ENCODE results near the gene LEUTX. TPM values are rescaled to one million over a fixed set of nuclear protein-coding genes. Genes with fewer than 3 reads are reported as not detected.

The LEUTX gene
- not detected for polyA plus RNA-seq

GRCh38 chr19:39778763-39779162, at the start of gene LEUTX:
LEUTX (plus strand) TSS chr19:39778854; CDS start chr19:39778921, 67 bp downstream.
- Mint-ChIP-seq H3K9me3 (no peaks in the 10 kb centered on the region), H3K4me3 (no peak within 1 kb of the TSS), H3K27me3 (ENCODE audit: low read depth in 3 of 3) (peaks cover 2 to 13% (median 5%) of the 10 kb centered on the region in 3 donors), H3K36me3 (no peaks in the 10 kb centered on the region), H3K27ac (no peak within 1 kb of the TSS), H3K4me1 (no peaks in the 10 kb centered on the region)
- DNase-seq = no peak

GRCh38 chr19:39729594-39729993, 49.1 kb upstream of the LEUTX start:
- Mint-ChIP-seq H3K4me3 (no peak overlapping the region), H3K27ac (no peak overlapping the region)

GRCh38 chr19:39731685-39732084, 47.0 kb upstream of the LEUTX start:
- no peak overlapping the region for H3K4me3 Mint-ChIP-seq
- H3K4me1 Mint-ChIP-seq = no peaks in the 10 kb centered on the region
- peaks cover 0 to 9% (median 2%) of the 10 kb centered on the region in 3 donors for H3K27me3 Mint-ChIP-seq (ENCODE audit: low read depth in 3 of 3)
- no peaks in the 10 kb centered on the region for H3K36me3 Mint-ChIP-seq
- peaks cover 0 to 2% (median 0%) of the 10 kb centered on the region in 6 donors for H3K9me3 Mint-ChIP-seq
- DNase-seq = no peak
- H3K27ac Mint-ChIP-seq = no peak overlapping the region

More at GRCh38 chr19:39729594-39729993, 49.1 kb upstream of the LEUTX start:
- H3K4me1 Mint-ChIP-seq = no peaks in the 10 kb centered on the region
- peaks cover 0 to 2% (median 0%) of the 10 kb centered on the region in 6 donors for H3K9me3 Mint-ChIP-seq
- H3K36me3 Mint-ChIP-seq = no peaks in the 10 kb centered on the region
- DNase-seq = no peak
- peaks cover 0 to 12% (median 4%) of the 10 kb centered on the region in 3 donors for H3K27me3 Mint-ChIP-seq (ENCODE audit: low read depth in 3 of 3)

- DNase-seq = no peak
- H3K36me3 Mint-ChIP-seq = no peaks in the 10 kb centered on the region
- no peaks in the 10 kb centered on the region for H3K4me1 Mint-ChIP-seq
- peaks cover 0 to 6% (median 2%) of the 10 kb centered on the region in 3 donors for H3K27me3 Mint-ChIP-seq (ENCODE audit: low read depth in 3 of 3)
- no peak overlapping the region for H3K4me3 Mint-ChIP-seq
- peaks cover 0 to 2% (median 0%) of the 10 kb centered on the region in 6 donors for H3K9me3 Mint-ChIP-seq
- H3K27ac Mint-ChIP-seq = no peak overlapping the region
Observed at GRCh38 chr19:39733841-39734240, 44.8 kb upstream of the LEUTX start.

- Mint-ChIP-seq H3K27ac (no peak overlapping the region), H3K4me1 (no peaks in the 10 kb centered on the region), H3K27me3 (ENCODE audit: low read depth in 3 of 3) (peaks cover 0 to 5% (median 0%) of the 10 kb centered on the region in 3 donors), H3K4me3 (no peak overlapping the region), H3K36me3 (no peaks in the 10 kb centered on the region), H3K9me3 (peaks cover 0 to 2% (median 0%) of the 10 kb centered on the region in 6 donors)
- no peak for DNase-seq
Observed at GRCh38 chr19:39735688-39736087, 43.0 kb upstream of the LEUTX start.

- Mint-ChIP-seq H3K9me3 (peaks cover 0 to 2% (median 0%) of the 10 kb centered on the region in 6 donors), H3K4me3 (no peak overlapping the region), H3K36me3 (no peaks in the 10 kb centered on the region), H3K4me1 (no peaks in the 10 kb centered on the region), H3K27ac (no peak overlapping the region), H3K27me3 (ENCODE audit: low read depth in 3 of 3) (peaks cover 0 to 5% (median 0%) of the 10 kb centered on the region in 3 donors)
- DNase-seq = no peak
Observed at GRCh38 chr19:39736088-39736487, 42.6 kb upstream of the LEUTX start.

- Mint-ChIP-seq H3K9me3 (peaks cover 0 to 2% (median 0%) of the 10 kb centered on the region in 6 donors), H3K27me3 (ENCODE audit: low read depth in 3 of 3) (peaks cover 1 to 5% (median 3%) of the 10 kb centered on the region in 3 donors), H3K36me3 (no peaks in the 10 kb centered on the region), H3K27ac (no peak overlapping the region), H3K4me3 (no peak overlapping the region), H3K4me1 (no peaks in the 10 kb centered on the region)
- no peak for DNase-seq
Observed at GRCh38 chr19:39737351-39737750, 41.3 kb upstream of the LEUTX start.

- H3K27ac Mint-ChIP-seq = no peak within 1 kb of the TSS
- peaks cover 0 to 2% (median 0%) of the 10 kb centered on the region in 6 donors for H3K9me3 Mint-ChIP-seq
- no peaks in the 10 kb centered on the region for H3K4me1 Mint-ChIP-seq
- peaks cover 1 to 7% (median 5%) of the 10 kb centered on the region in 3 donors for H3K27me3 Mint-ChIP-seq (ENCODE audit: low read depth in 3 of 3)
- no peaks in the 10 kb centered on the region for H3K36me3 Mint-ChIP-seq
- no peak for DNase-seq
- no peak within 1 kb of the TSS for H3K4me3 Mint-ChIP-seq
Observed at GRCh38 chr19:39737891-39738290, 40.8 kb upstream of the LEUTX start, which contains the start of gene CLC. CLC (minus strand) TSS chr19:39738029; CDS start chr19:39737952, 77 bp downstream.

GRCh38 chr19:39738814-39739213, 39.8 kb upstream of the LEUTX start:
- Mint-ChIP-seq H3K4me1 (no peaks in the 10 kb centered on the region), H3K27me3 (ENCODE audit: low read depth in 3 of 3) (peaks cover 1 to 7% (median 4%) of the 10 kb centered on the region in 3 donors), H3K4me3 (no peak overlapping the region), H3K27ac (no peak overlapping the region), H3K36me3 (peaks cover 0 to 4% (median 0%) of the 10 kb centered on the region in 3 donors), H3K9me3 (no peaks in the 10 kb centered on the region)
- DNase-seq = no peak

GRCh38 chr19:39740395-39740794, 38.3 kb upstream of the LEUTX start:
- no peak for DNase-seq
- Mint-ChIP-seq H3K36me3 (peaks cover 0 to 4% (median 0%) of the 10 kb centered on the region in 3 donors), H3K27ac (no peak overlapping the region), H3K9me3 (no peaks in the 10 kb centered on the region), H3K4me1 (no peaks in the 10 kb centered on the region), H3K27me3 (ENCODE audit: low read depth in 3 of 3) (peaks cover 1 to 11% (median 5%) of the 10 kb centered on the region in 3 donors), H3K4me3 (no peak overlapping the region)

- DNase-seq = no peak
- Mint-ChIP-seq H3K36me3 (peaks cover 0 to 4% (median 0%) of the 10 kb centered on the region in 3 donors), H3K27me3 (ENCODE audit: low read depth in 3 of 3) (peaks cover 3 to 13% (median 12%) of the 10 kb centered on the region in 3 donors), H3K4me3 (no peak overlapping the region), H3K4me1 (no peaks in the 10 kb centered on the region), H3K27ac (no peak overlapping the region), H3K9me3 (no peaks in the 10 kb centered on the region)
Observed at GRCh38 chr19:39745643-39746042, 33.0 kb upstream of the LEUTX start.

- Mint-ChIP-seq H3K9me3 (no peaks in the 10 kb centered on the region), H3K4me1 (no peaks in the 10 kb centered on the region), H3K27ac (no peak overlapping the region), H3K4me3 (no peak overlapping the region), H3K36me3 (peaks cover 0 to 4% (median 0%) of the 10 kb centered on the region in 3 donors), H3K27me3 (ENCODE audit: low read depth in 3 of 3) (peaks cover 2 to 16% (median 9%) of the 10 kb centered on the region in 3 donors)
- DNase-seq = no peak
Observed at GRCh38 chr19:39746836-39747529, 31.7 kb upstream of the LEUTX start.

GRCh38 chr19:39749981-39750380, 28.7 kb upstream of the LEUTX start:
- no peak for DNase-seq
- Mint-ChIP-seq H3K9me3 (no peaks in the 10 kb centered on the region), H3K4me3 (no peak overlapping the region), H3K27me3 (ENCODE audit: low read depth in 3 of 3) (peaks cover 2 to 13% (median 2%) of the 10 kb centered on the region in 3 donors), H3K36me3 (no peaks in the 10 kb centered on the region), H3K4me1 (no peaks in the 10 kb centered on the region), H3K27ac (no peak overlapping the region)

GRCh38 chr19:39752390-39752789, 26.3 kb upstream of the LEUTX start:
- Mint-ChIP-seq H3K4me3 (no peak overlapping the region), H3K27me3 (ENCODE audit: low read depth in 3 of 3) (peaks cover 2 to 8% (median 5%) of the 10 kb centered on the region in 3 donors), H3K4me1 (no peaks in the 10 kb centered on the region), H3K9me3 (no peaks in the 10 kb centered on the region), H3K36me3 (no peaks in the 10 kb centered on the region), H3K27ac (no peak overlapping the region)
- no peak for DNase-seq

Measured in immature natural killer cell (primary cell).